ENCODE measurements around the gene HBB.

Gene HBB

GRCh38 chr11:5196731-5197130 is 30.1 kb downstream of the HBB start:
- Histone ChIP-seq H3K27ac (ENCODE audit: extremely low read depth, low read depth, low read length) (no peak overlapping the region), H3K36me3 (ENCODE audit: control insufficient read depth in 2 of 2, insufficient read depth in 1 of 2, low read length in 2 of 2) (no peaks in the 10 kb centered on the region), H3K4me3 (ENCODE audit: low read depth, low read length) (no peak overlapping the region), H3K4me1 (ENCODE audit: control insufficient read depth, insufficient read depth, low read length) (no peaks in the 10 kb centered on the region), H3K9me3 (ENCODE audit: control insufficient read depth, insufficient read depth, low read depth, low read length) (no peaks in the 10 kb centered on the region)
- TF ChIP-seq ZNF112 (tag by site-specific recombination; IDR thresholded peaks at IDR 0.05) (no peak), MYNN (tag by site-specific recombination; IDR thresholded peaks at IDR 0.05; ENCODE audit: borderline replicate concordance) (no peak), ZNF324 (tag by site-specific recombination; IDR thresholded peaks at IDR 0.05) (no peak), HOXC10 (CRISPR knock-in tag; IDR thresholded peaks at IDR 0.05) (no peak), ZNF571 (tag by site-specific recombination; IDR thresholded peaks at IDR 0.05) (no peak), ZNF426 (tag by site-specific recombination; IDR thresholded peaks at IDR 0.05) (no peak), ZNF544 (tag by site-specific recombination; IDR thresholded peaks at IDR 0.05) (no peak), YY2 (tag by site-specific recombination; IDR thresholded peaks at IDR 0.05) (no peak), OSR2 (tag by site-specific recombination; IDR thresholded peaks at IDR 0.05) (no peak), ZNF76 (tag by site-specific recombination; IDR thresholded peaks at IDR 0.05; ENCODE audit: borderline replicate concordance, low read depth) (no peak)
- TF ChIP-seq, protein P1, sequence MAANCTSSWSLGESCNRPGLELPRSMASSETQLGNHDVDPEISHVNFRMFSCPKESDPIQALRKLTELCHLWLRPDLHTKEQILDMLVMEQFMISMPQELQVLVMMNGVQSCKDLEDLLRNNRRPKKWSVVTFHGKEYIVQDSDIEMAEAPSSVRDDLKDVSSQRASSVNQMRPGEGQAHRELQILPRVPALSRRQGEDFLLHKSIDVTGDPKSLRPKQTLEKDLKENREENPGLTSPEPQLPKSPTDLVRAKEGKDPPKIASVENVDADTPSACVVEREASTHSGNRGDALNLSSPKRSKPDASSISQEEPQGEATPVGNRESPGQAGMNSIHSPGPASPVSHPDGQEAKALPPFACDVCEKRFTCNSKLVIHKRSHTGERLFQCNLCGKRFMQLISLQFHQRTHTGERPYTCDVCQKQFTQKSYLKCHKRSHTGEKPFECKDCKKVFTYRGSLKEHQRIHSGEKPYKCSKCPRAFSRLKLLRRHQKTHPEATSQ (tag by site-specific recombination; IDR thresholded peaks at IDR 0.05), result no peak
- TF ChIP-seq, protein P2, sequence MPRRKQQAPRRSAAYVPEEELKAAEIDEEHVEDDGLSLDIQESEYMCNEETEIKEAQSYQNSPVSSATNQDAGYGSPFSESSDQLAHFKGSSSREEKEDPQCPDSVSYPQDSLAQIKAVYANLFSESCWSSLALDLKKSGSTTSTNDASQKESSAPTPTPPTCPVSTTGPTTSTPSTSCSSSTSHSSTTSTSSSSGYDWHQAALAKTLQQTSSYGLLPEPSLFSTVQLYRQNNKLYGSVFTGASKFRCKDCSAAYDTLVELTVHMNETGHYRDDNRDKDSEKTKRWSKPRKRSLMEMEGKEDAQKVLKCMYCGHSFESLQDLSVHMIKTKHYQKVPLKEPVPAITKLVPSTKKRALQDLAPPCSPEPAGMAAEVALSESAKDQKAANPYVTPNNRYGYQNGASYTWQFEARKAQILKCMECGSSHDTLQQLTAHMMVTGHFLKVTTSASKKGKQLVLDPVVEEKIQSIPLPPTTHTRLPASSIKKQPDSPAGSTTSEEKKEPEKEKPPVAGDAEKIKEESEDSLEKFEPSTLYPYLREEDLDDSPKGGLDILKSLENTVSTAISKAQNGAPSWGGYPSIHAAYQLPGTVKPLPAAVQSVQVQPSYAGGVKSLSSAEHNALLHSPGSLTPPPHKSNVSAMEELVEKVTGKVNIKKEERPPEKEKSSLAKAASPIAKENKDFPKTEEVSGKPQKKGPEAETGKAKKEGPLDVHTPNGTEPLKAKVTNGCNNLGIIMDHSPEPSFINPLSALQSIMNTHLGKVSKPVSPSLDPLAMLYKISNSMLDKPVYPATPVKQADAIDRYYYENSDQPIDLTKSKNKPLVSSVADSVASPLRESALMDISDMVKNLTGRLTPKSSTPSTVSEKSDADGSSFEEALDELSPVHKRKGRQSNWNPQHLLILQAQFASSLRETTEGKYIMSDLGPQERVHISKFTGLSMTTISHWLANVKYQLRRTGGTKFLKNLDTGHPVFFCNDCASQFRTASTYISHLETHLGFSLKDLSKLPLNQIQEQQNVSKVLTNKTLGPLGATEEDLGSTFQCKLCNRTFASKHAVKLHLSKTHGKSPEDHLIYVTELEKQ (tag by site-specific recombination; IDR thresholded peaks at IDR 0.05; ENCODE audit: borderline replicate concordance), result no peak
- ChIA-PET CTCF (interaction anchor here (1.2 kb wide), 1 partner anchor 93 kb away, joined by 3 read pairs; no protein-coding TSS in a partner anchor), POLR2A (no interaction called here)

DNA sequence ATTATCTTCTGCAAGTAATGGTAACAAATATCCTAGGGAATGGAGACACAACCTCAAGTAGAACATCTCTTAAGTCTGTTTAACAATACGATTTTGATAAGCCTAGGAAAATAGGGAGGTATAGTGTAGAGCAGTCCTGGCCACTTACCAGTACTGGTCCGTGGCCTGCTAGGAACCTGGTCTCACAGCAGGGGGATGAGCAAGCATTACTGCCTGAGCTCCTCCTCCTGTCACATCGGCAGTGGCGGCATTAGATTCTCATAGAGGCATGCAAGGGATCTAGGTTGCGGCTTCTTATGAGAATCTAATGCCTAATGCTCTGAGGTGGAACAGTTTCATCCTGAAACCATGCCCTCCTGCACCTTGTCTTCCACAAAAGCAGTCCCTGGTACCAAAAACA is 30.8 kb downstream of the HBB start:
- Histone ChIP-seq H3K27ac (ENCODE audit: extremely low read depth, low read depth, low read length) (no peak overlapping the region), H3K36me3 (ENCODE audit: control insufficient read depth in 2 of 2, insufficient read depth in 1 of 2, low read length in 2 of 2) (no peaks in the 10 kb centered on the region), H3K4me3 (ENCODE audit: low read depth, low read length) (no peak overlapping the region), H3K9me3 (ENCODE audit: control insufficient read depth, insufficient read depth, low read depth, low read length) (no peaks in the 10 kb centered on the region), H3K4me1 (ENCODE audit: control insufficient read depth, insufficient read depth, low read length) (no peaks in the 10 kb centered on the region)
- ChIA-PET CTCF (no interaction called here), POLR2A (no interaction called here)
- TF ChIP-seq PRDM2 (tag by site-specific recombination; IDR thresholded peaks at IDR 0.05; ENCODE audit: borderline replicate concordance) (no peak), ZBTB21 (tag by site-specific recombination; IDR thresholded peaks at IDR 0.05) (no peak), ZNF701 (tag by site-specific recombination; IDR thresholded peaks at IDR 0.05) (no peak), ZNF629 (tag by site-specific recombination; IDR thresholded peaks at IDR 0.05) (no peak)
- TF ChIP-seq, protein P3, sequence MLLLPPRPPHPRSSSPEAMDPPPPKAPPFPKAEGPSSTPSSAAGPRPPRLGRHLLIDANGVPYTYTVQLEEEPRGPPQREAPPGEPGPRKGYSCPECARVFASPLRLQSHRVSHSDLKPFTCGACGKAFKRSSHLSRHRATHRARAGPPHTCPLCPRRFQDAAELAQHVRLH (tag by site-specific recombination; IDR thresholded peaks at IDR 0.05), result no peak
